Transverse colon (tissue), 4 donors: ENCODE data around the gene TYRP1. TPM values are rescaled to one million over a fixed set of nuclear protein-coding genes. Genes with fewer than 3 reads are reported as not detected.

Experiments
- DNase-seq: peaks from one replicate; pipeline ENCODE4 v3.0.0-alpha.2; 2019
- H3K27ac ChIP-seq, 4 donors: fragments of 200-600 bp; sonication (generic); 2 replicates each; pipeline ENCODE4 v1.5.1; 2016 to 2018; ENCODE audit warnings: inconsistent platforms in 4 of 4
- H3K27me3 ChIP-seq: fragments of 200-600 bp; sonication (generic); 2 replicates; pipeline ENCODE4 v1.5.1; 2017; ENCODE audit warnings: inconsistent platforms
- H3K36me3 ChIP-seq, 4 donors: fragments of 200-600 bp; sonication (generic); 2 replicates each; pipeline ENCODE4 v1.5.1; 2017 to 2019; ENCODE audit warnings: inconsistent platforms in 4 of 4
- H3K4me1 ChIP-seq, 4 donors: fragments of 200-600 bp; sonication (generic); 2 replicates each; pipeline ENCODE4 v1.5.1; 2017 to 2020; ENCODE audit warnings: inconsistent platforms in 4 of 4
- H3K4me3 ChIP-seq, 4 donors: fragments of 200-600 bp; sonication (generic); 1 replicate in 1 of 4; 2 replicates in 3 of 4; pipeline versions ENCODE4 v1.5.1 to v1.6.1; 2017 to 2019; ENCODE audit warnings: inconsistent platforms in 4 of 4
- H3K9me3 ChIP-seq, 2 donors: fragments of 200-600 bp; sonication (generic); 2 replicates each; pipeline ENCODE4 v1.5.1; 2017 to 2019; ENCODE audit warnings: inconsistent platforms in 2 of 2
- EP300 ChIP-seq: sonication (generic); formaldehyde crosslinking; IDR thresholded peaks from one replicate; pipeline ENCODE4 v1.6.1; 2017; ENCODE audit warnings: antibody characterized with exemption, low read depth
- POLR2A ChIP-seq: fragments of 450-650 bp; IDR thresholded peaks from one replicate; pipeline ENCODE4 v1.6.1; 2016; ENCODE audit warnings: antibody characterized with exemption, mild to moderate bottlenecking, moderate library complexity
- POLR2AphosphoS5 ChIP-seq, 3 donors: sonication (generic); formaldehyde crosslinking; IDR thresholded peaks; one replicate each; pipeline ENCODE4 v1.6.1; 2016; ENCODE audit warnings: antibody characterized with exemption in 3 of 3
- WGBS, 2 donors: methylation state at CpG; one replicate each; pipeline ENCODE4 v1.1.5; 2018; ENCODE audit warnings: low coverage in 1 of 2; 5-methylcytosine and 5-hydroxymethylcytosine counted together
- in situ Hi-C, 4 donors: fragments of 200-750 bp; cut with MboI; loops; one replicate each; pipeline versions ENCODE4 v1.15.0 to v1.15.1; 2017; ENCODE audit warnings: low sequenced_read_pairs in 3 of 4, low pct_ligation_motif_present in 1 of 4, low pct_unique_long_range_greater_than_20kb in 1 of 4
- intact Hi-C: fragments of 100-400 bp; cut with DNase I; formaldehyde crosslinking; loops from one replicate; pipeline ENCODE4 v1.15.1; 2023; ENCODE audit warnings: low total_unique reads
- total RNA-seq, 4 donors: library from RNA; depleted of rRNA; stranded (reverse); fragments of >200 nt; gene quantifications; one replicate each; pipeline ENCODE4 v1.1.0, GENCODE V29; 2016
- TF ChIP-seq, protein P1 (sequence below), 5 experiments: fragments of 200-600 bp in 3 of 5; fragments of 450-650 bp in 2 of 5; sonication (generic) in 3 of 5; IDR thresholded peaks; 1 replicate in 2 of 5; 2 replicates in 3 of 5; pipeline ENCODE4 v1.5.1; 2016 to 2017; ENCODE audit warnings: antibody characterized with exemption in 5 of 5, inconsistent platforms in 3 of 5, mild to moderate bottlenecking in 2 of 5, moderate library complexity in 1 of 5

The TYRP1 gene
- total RNA-seq, 4 donors from 2014 or later, result 0.41 TPM; not detected in 3

DNA sequence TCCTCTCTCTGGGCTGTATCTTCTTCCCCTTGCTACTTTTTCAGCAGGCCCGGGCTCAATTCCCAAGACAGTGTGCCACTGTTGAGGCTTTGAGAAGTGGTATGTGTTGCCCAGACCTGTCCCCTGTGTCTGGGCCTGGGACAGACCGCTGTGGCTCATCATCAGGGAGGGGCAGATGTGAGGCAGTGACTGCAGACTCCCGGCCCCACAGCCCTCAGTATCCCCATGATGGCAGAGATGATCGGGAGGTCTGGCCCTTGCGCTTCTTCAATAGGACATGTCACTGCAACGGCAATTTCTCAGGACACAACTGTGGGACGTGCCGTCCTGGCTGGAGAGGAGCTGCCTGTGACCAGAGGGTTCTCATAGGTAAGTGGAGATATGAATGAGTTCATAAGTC, 828 bp downstream of the TYRP1 start:
- Histone ChIP-seq H3K27me3 (no peaks in the 10 kb centered on the region), H3K4me3 (no peak overlapping the region), H3K9me3 (no peaks in the 10 kb centered on the region), H3K4me1 (peaks cover 0 to 8% (median 0%) of the 10 kb centered on the region in 4 donors), H3K36me3 (no peaks in the 10 kb centered on the region), H3K27ac (no peak overlapping the region)
- 92% methylated on average over 8 of the region's 8 CpGs; no CpG with 5 or more reads in 1 of the 2 donors for WGBS, 2 donors
- in situ Hi-C loops, result no loop called here
- intact Hi-C loops, result no loop called here
- DNase-seq, result no peak
- TF ChIP-seq EP300, result no peak
- no peak for TF ChIP-seq POLR2A
- TF ChIP-seq POLR2AphosphoS5 (IDR thresholded peaks at IDR 0.05), result no peak
- TF ChIP-seq, protein P1, sequence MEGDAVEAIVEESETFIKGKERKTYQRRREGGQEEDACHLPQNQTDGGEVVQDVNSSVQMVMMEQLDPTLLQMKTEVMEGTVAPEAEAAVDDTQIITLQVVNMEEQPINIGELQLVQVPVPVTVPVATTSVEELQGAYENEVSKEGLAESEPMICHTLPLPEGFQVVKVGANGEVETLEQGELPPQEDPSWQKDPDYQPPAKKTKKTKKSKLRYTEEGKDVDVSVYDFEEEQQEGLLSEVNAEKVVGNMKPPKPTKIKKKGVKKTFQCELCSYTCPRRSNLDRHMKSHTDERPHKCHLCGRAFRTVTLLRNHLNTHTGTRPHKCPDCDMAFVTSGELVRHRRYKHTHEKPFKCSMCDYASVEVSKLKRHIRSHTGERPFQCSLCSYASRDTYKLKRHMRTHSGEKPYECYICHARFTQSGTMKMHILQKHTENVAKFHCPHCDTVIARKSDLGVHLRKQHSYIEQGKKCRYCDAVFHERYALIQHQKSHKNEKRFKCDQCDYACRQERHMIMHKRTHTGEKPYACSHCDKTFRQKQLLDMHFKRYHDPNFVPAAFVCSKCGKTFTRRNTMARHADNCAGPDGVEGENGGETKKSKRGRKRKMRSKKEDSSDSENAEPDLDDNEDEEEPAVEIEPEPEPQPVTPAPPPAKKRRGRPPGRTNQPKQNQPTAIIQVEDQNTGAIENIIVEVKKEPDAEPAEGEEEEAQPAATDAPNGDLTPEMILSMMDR (IDR thresholded peaks at IDR 0.05), result no peak

DNA sequence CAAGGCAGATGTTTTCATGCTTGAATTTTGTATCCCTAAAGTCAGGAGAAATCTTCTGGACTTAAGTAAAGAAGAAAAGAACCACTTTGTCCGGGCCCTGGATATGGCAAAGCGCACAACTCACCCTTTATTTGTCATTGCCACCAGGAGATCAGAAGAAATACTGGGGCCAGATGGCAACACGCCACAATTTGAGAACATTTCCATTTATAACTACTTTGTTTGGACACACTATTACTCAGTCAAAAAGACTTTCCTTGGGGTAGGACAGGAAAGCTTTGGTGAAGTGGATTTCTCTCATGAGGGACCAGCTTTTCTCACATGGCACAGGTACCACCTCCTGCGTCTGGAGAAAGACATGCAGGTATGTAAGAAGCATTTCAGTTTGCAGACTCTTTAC, 2.3 kb downstream of the TYRP1 start:
- no peaks in the 10 kb centered on the region for H3K9me3 ChIP-seq
- peaks cover 0 to 8% (median 0%) of the 10 kb centered on the region in 4 donors for H3K4me1 ChIP-seq
- in situ Hi-C loops, result no loop called here
- no peak overlapping the region for H3K4me3 ChIP-seq
- no peak for DNase-seq
- H3K27ac ChIP-seq, result no peak overlapping the region
- no peaks in the 10 kb centered on the region for H3K27me3 ChIP-seq
- TF ChIP-seq POLR2AphosphoS5 (IDR thresholded peaks at IDR 0.05) (no peak), POLR2A (no peak), EP300 (no peak)
- TF ChIP-seq, protein P1 (IDR thresholded peaks at IDR 0.05), result no peak
- 72 to 75% methylated on average over 4 of the region's 4 CpGs for WGBS, 2 donors
- intact Hi-C loops, result no loop called here
- H3K36me3 ChIP-seq, result no peaks in the 10 kb centered on the region

DNA sequence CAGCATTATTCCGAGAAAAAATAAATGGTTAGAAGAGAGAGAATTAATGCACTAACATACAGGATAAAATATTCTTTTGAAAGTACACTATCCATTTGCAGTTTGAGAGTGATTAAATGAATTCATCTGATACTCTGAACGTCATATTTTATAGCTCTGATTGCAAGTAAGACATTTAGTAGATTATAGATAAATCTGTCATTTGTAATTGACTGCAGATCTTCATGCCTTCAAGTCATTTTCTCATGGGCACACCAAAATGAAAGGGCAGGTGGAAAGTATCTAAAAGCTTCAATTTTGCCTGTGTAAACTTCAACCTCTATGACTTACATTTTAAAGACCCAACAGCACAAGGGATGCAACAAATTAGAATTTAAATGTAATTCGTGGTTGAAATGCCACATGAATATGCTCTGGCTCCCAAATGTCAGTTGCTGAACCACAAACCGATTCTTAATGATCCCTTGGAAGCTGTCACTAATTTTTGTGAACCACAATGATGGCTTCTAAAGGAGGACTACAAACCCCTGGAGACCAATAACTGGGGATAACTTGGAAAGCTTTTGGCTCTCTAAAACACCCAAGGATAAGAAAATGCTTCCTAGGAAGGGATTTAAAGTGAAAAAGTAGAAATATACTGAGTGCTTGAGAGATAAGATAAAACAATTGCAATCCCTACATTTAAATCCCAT, 3.9 kb downstream of the TYRP1 start:
- no peaks in the 10 kb centered on the region for H3K36me3 ChIP-seq
- no peak for DNase-seq
- H3K27me3 ChIP-seq, result no peaks in the 10 kb centered on the region
- in situ Hi-C loops (no loop called here), intact Hi-C loops (no loop called here)
- 49 to 56% methylated on average over 4 of the region's 4 CpGs for WGBS, 2 donors
- no peak overlapping the region for H3K4me3 ChIP-seq
- peaks cover 0 to 8% (median 0%) of the 10 kb centered on the region in 4 donors for H3K4me1 ChIP-seq
- no peak for TF ChIP-seq EP300
- no peak for TF ChIP-seq POLR2A
- TF ChIP-seq, protein P1 (IDR thresholded peaks at IDR 0.05), result no peak
- TF ChIP-seq POLR2AphosphoS5 (IDR thresholded peaks at IDR 0.05), result no peak
- H3K27ac ChIP-seq, result no peak overlapping the region
- no peaks in the 10 kb centered on the region for H3K9me3 ChIP-seq

DNA sequence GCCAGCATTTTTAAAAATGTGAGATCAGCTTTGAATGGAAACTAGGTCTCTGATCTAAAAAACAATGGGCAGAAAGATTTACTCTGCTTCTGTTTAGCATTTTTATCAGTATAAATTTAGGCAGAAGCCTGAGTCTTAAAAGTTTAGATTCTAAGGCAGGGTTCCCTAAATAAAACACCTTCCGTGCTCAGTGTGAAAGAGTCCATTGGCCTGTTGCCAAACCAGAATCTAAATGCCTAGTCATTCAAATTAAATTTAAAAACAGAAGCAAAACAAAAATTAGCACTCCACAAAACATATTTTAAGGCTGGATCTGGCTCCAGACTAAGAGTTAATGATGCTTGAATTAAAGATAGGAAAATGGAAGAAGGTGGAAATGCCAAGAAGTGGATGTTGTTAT, 4.5 kb downstream of the TYRP1 start:
- 0 to 21% methylated on average over 1 of the region's 1 CpG for WGBS, 2 donors
- in situ Hi-C loops, result no loop called here

More for the DNA sequence above, 4.5 kb downstream of the TYRP1 start:
- no peaks in the 10 kb centered on the region for H3K9me3 ChIP-seq
- TF ChIP-seq, protein P1 (IDR thresholded peaks at IDR 0.05), result no peak
- TF ChIP-seq EP300 (no peak), POLR2A (no peak)
- peak overlapping the region in 2 of 4 donors; percentile 7 to 37 for H3K27ac ChIP-seq
- no peak for DNase-seq
- H3K27me3 ChIP-seq, result no peaks in the 10 kb centered on the region
- peaks cover 0 to 8% (median 0%) of the 10 kb centered on the region in 4 donors for H3K4me1 ChIP-seq
- no peaks in the 10 kb centered on the region for H3K36me3 ChIP-seq
- intact Hi-C loops, result no loop called here
- H3K4me3 ChIP-seq, result no peak overlapping the region
